Endothelial cell of umbilical vein (primary cell): ENCODE results near the gene GRK5. TPM values are rescaled to one million over a fixed set of nuclear protein-coding genes. Genes with fewer than 3 reads are reported as not detected.
A peak's percentile ranks its signal among the peaks of the same experiment; 100 is the strongest.

Experiments used
- BruUV-seq: library from RNA; stranded (reverse); fragments of 400-500 nt; replicated peaks from 2 replicates; lab custom pipeline; 2021; lab: Mats Ljungman, UMichigan
- CTCF ChIA-PET: fragments of 300-600, 350-600 bp; sonication (Branson Sonifier 250); formaldehyde crosslinking; loops from one replicate; lab custom pipeline; 2021; ENCODE audit warnings: antibody characterized with exemption, inconsistent platforms; lab: Charles Lee
- POLR2A ChIA-PET: fragments of 300-600, 350-600 bp; sonication (Branson Sonifier 250); formaldehyde crosslinking; loops from one replicate; lab custom pipeline; 2021; ENCODE audit warnings: antibody characterized with exemption, inconsistent platforms; lab: Charles Lee
- DNase-seq: peaks from one replicate; pipeline ENCODE4 v3.0.0-alpha.2; 2011; ENCODE audit warnings: low read depth, low spot score
- FAIRE-seq: peaks from 2 replicates; lab custom pipeline; 2011; peaks lifted over from hg19 to GRCh38; lab: Jason Lieb, UNC
- H2AFZ ChIP-seq: 2 replicates; pipeline ENCODE4 v1.6.0; 2012; ENCODE audit warnings: low read depth, low read length, control low read depth, inconsistent platforms
- H3K27ac ChIP-seq: 2 replicates; pipeline ENCODE4 v1.5.1; 2011; ENCODE audit warnings: low read depth, mild to moderate bottlenecking, control low read depth, low read length, moderate library complexity; ENCODE audit not compliant: insufficient read depth
- H3K27me3 ChIP-seq, 2 experiments: 2 replicates each; pipeline versions ENCODE4 v1.6.0 to v1.6.1; 2011; ENCODE audit warnings: low read length in 2 of 2, mixed read lengths in 1 of 2; ENCODE audit not compliant: control insufficient read depth in 2 of 2, insufficient read depth in 2 of 2
- H3K36me3 ChIP-seq, 2 experiments: 2 replicates in 1 of 2; 3 replicates in 1 of 2; pipeline ENCODE4 v1.5.1; 2011; ENCODE audit warnings: low read length in 2 of 2, mild to moderate bottlenecking in 1 of 2, moderate library complexity in 1 of 2; ENCODE audit not compliant: control insufficient read depth in 2 of 2, insufficient read depth in 2 of 2; ENCODE audit errors: extremely low read depth in 1 of 2
- H3K4me1 ChIP-seq: 3 replicates; pipeline ENCODE4 v1.5.1; 2011; ENCODE audit warnings: mild to moderate bottlenecking, low read length; ENCODE audit not compliant: control insufficient read depth, insufficient read depth; ENCODE audit errors: extremely low read depth
- H3K4me2 ChIP-seq: 2 replicates; pipeline ENCODE4 v1.6.1; 2011; ENCODE audit warnings: low read length, control low read depth, mixed read lengths; ENCODE audit not compliant: insufficient read depth
- H3K4me3 ChIP-seq, 3 experiments: fragments of 200-600 bp in 1 of 3; sonication (generic), shearing (Covaris generic) in 1 of 3; replicated peaks in 1 of 3; 2 replicates each; pipeline ENCODE4 v1.5.1; 2011 to 2016; ENCODE audit warnings: control low read depth in 3 of 3, low read length in 3 of 3, mild to moderate bottlenecking in 2 of 3, inconsistent platforms in 1 of 3, low read depth in 1 of 3, moderate library complexity in 1 of 3; ENCODE audit not compliant: insufficient read depth in 1 of 3
- H3K79me2 ChIP-seq: 2 replicates; pipeline ENCODE4 v1.6.0; 2012; ENCODE audit warnings: low read length, inconsistent platforms; ENCODE audit not compliant: control insufficient read depth, insufficient read depth
- H3K9ac ChIP-seq: replicated peaks from 2 replicates; pipeline ENCODE3; 2011; ENCODE audit warnings: low read length, control low read depth; ENCODE audit not compliant: insufficient read depth; ENCODE audit errors: extremely low read depth
- H3K9me1 ChIP-seq: replicated peaks from 3 replicates; pipeline ENCODE4 v1.6.0; 2011; ENCODE audit warnings: mild to moderate bottlenecking, low read length; ENCODE audit not compliant: control insufficient read depth, insufficient read depth; ENCODE audit errors: extremely low read depth
- H3K9me3 ChIP-seq: replicated peaks from 2 replicates; pipeline ENCODE4 v1.5.1; 2012; ENCODE audit warnings: low read length, inconsistent platforms; ENCODE audit not compliant: control insufficient read depth, insufficient read depth
- H4K20me1 ChIP-seq: replicated peaks from 2 replicates; pipeline ENCODE3; 2011; ENCODE audit warnings: mild to moderate bottlenecking, low read length; ENCODE audit not compliant: control insufficient read depth, insufficient read depth; ENCODE audit errors: extremely low read depth
- CTCF ChIP-seq, 2 donors: IDR thresholded peaks; 1 replicate in 1 of 2; 2 replicates in 1 of 2; pipeline ENCODE4 v1.5.1; 2011; ENCODE audit warnings: low read length in 2 of 2, mild to moderate bottlenecking in 2 of 2, moderate library complexity in 2 of 2, control low read depth in 1 of 2, inconsistent platforms in 1 of 2, low read depth in 1 of 2; ENCODE audit not compliant: insufficient read depth in 1 of 2; ENCODE audit errors: extremely low read depth in 1 of 2
- EZH2 ChIP-seq: IDR thresholded peaks from 2 replicates; pipeline ENCODE4 v1.6.1; 2012; ENCODE audit warnings: borderline replicate concordance, low read depth, mild to moderate bottlenecking, moderate library complexity, low read length, inconsistent platforms; ENCODE audit not compliant: severe bottlenecking
- FOS ChIP-seq: IDR thresholded peaks from 2 replicates; pipeline ENCODE4 v1.6.1; 2011; ENCODE audit warnings: mild to moderate bottlenecking, low read length, moderate library complexity, borderline replicate concordance; ENCODE audit not compliant: insufficient read depth
- GATA2 ChIP-seq: IDR thresholded peaks from 2 replicates; pipeline ENCODE4 v1.7.0; 2011; ENCODE audit warnings: low read depth, mild to moderate bottlenecking, moderate library complexity, mixed read lengths, low read length; ENCODE audit not compliant: insufficient read length, insufficient read depth
- JUN ChIP-seq: IDR thresholded peaks from 2 replicates; pipeline ENCODE4 v1.6.1; 2011; ENCODE audit warnings: borderline replicate concordance, low read depth; ENCODE audit not compliant: insufficient read length, insufficient read depth
- MAX ChIP-seq: IDR thresholded peaks from 2 replicates; pipeline ENCODE4 v1.6.1; 2011; ENCODE audit not compliant: insufficient read depth, insufficient read length
- MYC ChIP-seq: IDR thresholded peaks from one replicate; pipeline ENCODE4 v1.6.1; 2011; ENCODE audit warnings: mild to moderate bottlenecking, low read depth, low read length
- POLR2A ChIP-seq: IDR thresholded peaks from 2 replicates; pipeline ENCODE4 v1.6.1; 2012; ENCODE audit warnings: low read depth, mild to moderate bottlenecking, control low read depth, low read length
- POLR2AphosphoS5 ChIP-seq: IDR thresholded peaks from 2 replicates; pipeline ENCODE4 v1.6.1; 2012; ENCODE audit warnings: low read depth, mild to moderate bottlenecking, control low read depth, low read length, moderate library complexity; ENCODE audit not compliant: insufficient read depth
- dilution Hi-C: fragments of 300-500 bp; cut with MboI; formaldehyde crosslinking; loops from one replicate; pipeline ENCODE4 v1.15.0; 2019; ENCODE audit warnings: low sequenced_read_pairs; ENCODE audit not compliant: extremely low pct_ligation_motif_present
- intact Hi-C: fragments of 100-400 bp; cut with micrococcal nuclease; formaldehyde crosslinking; loops from one replicate; pipeline ENCODE4 v1.10.0; 2022
- polyA plus RNA-seq, 4 experiments: library from polyadenylated mRNA; depleted of rRNA in 3 of 4; stranded (reverse) in 3 of 4; unstranded in 1 of 4; fragments of >200 nt; gene quantifications; 2 replicates each; pipeline versions ENCODE4 v1.2.1 to v1.2.3, GENCODE V29; 2011 to 2012; ENCODE audit warnings: missing spikeins in 1 of 4
- total RNA-seq: library from RNA; stranded (reverse); gene quantifications from 2 replicates; pipeline ENCODE4 v1.2.3, GENCODE V29; 2021

Gene GRK5
- total and polyA plus RNA-seq, 2 donors (not counting 3 experiments of a cell fraction or from before 2014, with no cell fraction given), result 13.1 to 29.5 TPM

GRCh38 chr10:119222537-119222936 lies 15.2 kb downstream of the GRK5 start:
- no peaks in the 10 kb centered on the region for H3K79me2 ChIP-seq
- dilution Hi-C loops (no loop called here), intact Hi-C loops (no loop called here)
- H3K9ac ChIP-seq, result no peak overlapping the region
- ChIA-PET POLR2A (no interaction called here), CTCF (interaction anchor here (1.0 to 1.9 kb wide), 5 partner anchors 10 to 195 kb away, joined by 3 to 9 read pairs (median 4); no protein-coding TSS in a partner anchor)
- H3K9me1 ChIP-seq, result no peaks in the 10 kb centered on the region
- no peak overlapping the region for H3K27ac ChIP-seq
- no peak overlapping the region for H3K4me2 ChIP-seq
- H3K4me3 ChIP-seq, result no peak overlapping the region
- H3K4me1 ChIP-seq, result no peaks in the 10 kb centered on the region
- H3K9me3 ChIP-seq, result no peaks in the 10 kb centered on the region
- peak; percentile 28 for FAIRE-seq
- H4K20me1 ChIP-seq, result no peaks in the 10 kb centered on the region
- no peaks in the 10 kb centered on the region for H3K36me3 ChIP-seq
- no TSS peak for BruUV-seq
- no peaks in the 10 kb centered on the region for H3K27me3 ChIP-seq
- H2AFZ ChIP-seq, result no peak overlapping the region
- TF ChIP-seq GATA2, result no peak
- no peak for TF ChIP-seq EZH2
- no peak for DNase-seq

- H3K9ac ChIP-seq, result no peak overlapping the region
- no peak overlapping the region for H3K27ac ChIP-seq
- TF ChIP-seq POLR2AphosphoS5 (no peak), MYC (no peak), GATA2 (no peak), CTCF (IDR thresholded peaks at IDR 0.05; ENCODE audit: extremely low read depth in 1 of 2, insufficient read depth in 1 of 2, low read depth in 1 of 2, low read length in 2 of 2) (no peak), JUN (no peak), MAX (no peak), EZH2 (no peak), FOS (no peak), POLR2A (no peak)
- H3K36me3 ChIP-seq, result no peaks in the 10 kb centered on the region
- no peaks in the 10 kb centered on the region for H3K79me2 ChIP-seq
- no peak overlapping the region for H2AFZ ChIP-seq
- DNase-seq (no peak), FAIRE-seq (no peak)
- H3K4me3 ChIP-seq, result no peak overlapping the region
- POLR2A ChIA-PET, result no interaction called here
- no peaks in the 10 kb centered on the region for H3K4me1 ChIP-seq
- intact Hi-C loops, result no loop called here
- H3K4me2 ChIP-seq, result no peak overlapping the region
- no peaks in the 10 kb centered on the region for H3K9me1 ChIP-seq
- BruUV-seq, result no TSS peak
- no peaks in the 10 kb centered on the region for H3K9me3 ChIP-seq
- no peaks in the 10 kb centered on the region for H4K20me1 ChIP-seq
- CTCF ChIA-PET, result interaction anchor here (1.0 to 1.9 kb wide), 5 partner anchors 11 to 195 kb away, joined by 3 to 9 read pairs (median 4); no protein-coding TSS in a partner anchor
- H3K27me3 ChIP-seq, result no peaks in the 10 kb centered on the region
- dilution Hi-C loops, result no loop called here
Observed at GRCh38 chr10:119222966-119223386, 15.6 kb downstream of the GRK5 start.
